GM06990 (cell line): ENCODE results near the gene VAT1L.

Source experiments
- DNase-seq: peaks from one replicate; pipeline ENCODE4 v3.0.0-alpha.2; 2011; ENCODE audit not compliant: insufficient read length; ENCODE audit errors: extremely low read depth
- H3K27me3 ChIP-seq: replicated peaks from 2 replicates; pipeline ENCODE4 v1.6.0; 2011; ENCODE audit warnings: low read length; ENCODE audit not compliant: control insufficient read depth, insufficient read depth
- H3K36me3 ChIP-seq: 2 replicates; pipeline ENCODE4 v1.5.1; 2011; ENCODE audit warnings: low read length; ENCODE audit not compliant: control insufficient read depth, insufficient read depth
- H3K4me3 ChIP-seq: replicated peaks from 2 replicates; pipeline ENCODE4 v1.5.1; 2011; ENCODE audit warnings: low read depth, mild to moderate bottlenecking, control low read depth, low read length
- TF ChIP-seq, protein P1 (sequence below): IDR thresholded peaks from 2 replicates; pipeline ENCODE4 v1.5.1; 2011; ENCODE audit warnings: low read length, control low read depth, mild to moderate bottlenecking, inconsistent platforms; ENCODE audit not compliant: insufficient read depth, poor library complexity, severe bottlenecking

The VAT1L gene

DNA sequence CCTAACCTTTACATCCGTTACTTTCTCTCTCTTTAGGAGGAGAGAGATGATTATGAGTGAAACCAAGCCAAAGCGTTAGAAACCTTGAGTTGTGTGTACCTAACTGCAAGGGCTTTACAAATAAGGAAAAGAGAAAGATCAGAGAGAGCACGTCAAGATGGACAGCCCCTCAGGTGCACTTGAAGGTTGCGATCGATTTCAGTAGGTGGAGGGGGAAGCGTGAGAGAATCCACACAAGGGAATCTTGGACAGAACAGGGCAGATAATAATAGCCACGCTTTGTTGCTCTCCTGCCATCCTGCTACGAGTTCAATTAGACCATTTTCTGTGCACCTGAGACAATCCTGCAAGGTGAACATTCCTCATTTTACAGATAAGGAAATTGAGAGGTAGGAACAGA, 78.4 kb downstream of the VAT1L start:
- TF ChIP-seq, protein P1, sequence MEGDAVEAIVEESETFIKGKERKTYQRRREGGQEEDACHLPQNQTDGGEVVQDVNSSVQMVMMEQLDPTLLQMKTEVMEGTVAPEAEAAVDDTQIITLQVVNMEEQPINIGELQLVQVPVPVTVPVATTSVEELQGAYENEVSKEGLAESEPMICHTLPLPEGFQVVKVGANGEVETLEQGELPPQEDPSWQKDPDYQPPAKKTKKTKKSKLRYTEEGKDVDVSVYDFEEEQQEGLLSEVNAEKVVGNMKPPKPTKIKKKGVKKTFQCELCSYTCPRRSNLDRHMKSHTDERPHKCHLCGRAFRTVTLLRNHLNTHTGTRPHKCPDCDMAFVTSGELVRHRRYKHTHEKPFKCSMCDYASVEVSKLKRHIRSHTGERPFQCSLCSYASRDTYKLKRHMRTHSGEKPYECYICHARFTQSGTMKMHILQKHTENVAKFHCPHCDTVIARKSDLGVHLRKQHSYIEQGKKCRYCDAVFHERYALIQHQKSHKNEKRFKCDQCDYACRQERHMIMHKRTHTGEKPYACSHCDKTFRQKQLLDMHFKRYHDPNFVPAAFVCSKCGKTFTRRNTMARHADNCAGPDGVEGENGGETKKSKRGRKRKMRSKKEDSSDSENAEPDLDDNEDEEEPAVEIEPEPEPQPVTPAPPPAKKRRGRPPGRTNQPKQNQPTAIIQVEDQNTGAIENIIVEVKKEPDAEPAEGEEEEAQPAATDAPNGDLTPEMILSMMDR: no peak
- no peaks in the 10 kb centered on the region for H3K36me3 ChIP-seq
- no peak overlapping the region for H3K4me3 ChIP-seq
- DNase-seq: no peak
- no peaks in the 10 kb centered on the region for H3K27me3 ChIP-seq

DNA sequence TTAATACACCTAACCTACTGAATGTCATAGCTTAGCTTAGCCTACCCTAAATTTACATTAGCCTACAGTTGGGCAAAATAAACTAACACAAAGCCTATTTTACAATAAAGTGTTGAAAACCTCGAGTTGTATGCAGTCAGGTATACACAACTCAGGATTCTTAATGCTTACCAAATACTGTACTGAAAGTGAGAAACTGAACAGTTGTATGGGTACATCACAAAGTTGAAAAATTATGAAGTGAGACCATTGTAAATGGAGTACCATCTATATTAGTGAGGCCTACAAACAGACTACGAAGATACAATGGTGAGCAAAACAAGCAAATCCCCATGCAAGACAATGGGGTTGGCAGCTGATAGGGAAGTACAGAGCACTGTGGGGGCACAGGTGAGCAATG, 79.7 kb downstream of the VAT1L start:
- Histone ChIP-seq H3K4me3 (no peak overlapping the region), H3K27me3 (no peaks in the 10 kb centered on the region; the same call in 1 of the 2 replicates), H3K36me3 (no peaks in the 10 kb centered on the region)
- TF ChIP-seq, protein P1: no peak
- peak; percentile 10 for DNase-seq

DNA sequence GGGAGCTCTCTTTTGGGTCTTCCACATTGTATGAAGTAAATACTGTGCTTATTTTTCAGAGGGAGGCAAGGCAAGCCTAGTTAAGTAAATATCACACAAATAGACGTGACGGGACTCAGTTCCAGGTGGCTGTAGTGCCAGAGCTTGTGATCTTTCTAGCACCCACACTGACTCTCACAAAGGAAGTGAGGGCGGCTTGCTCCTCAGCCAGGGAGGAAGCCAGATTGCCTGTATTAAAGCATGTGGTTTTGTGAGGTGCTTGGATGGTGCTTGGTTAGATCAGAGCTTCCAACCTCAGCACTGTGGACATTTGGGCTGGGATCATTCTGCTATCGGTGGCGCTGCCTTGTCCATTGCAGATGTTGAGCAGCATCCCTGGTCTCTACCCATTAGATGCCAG, 80.1 kb downstream of the VAT1L start:
- peak; percentile 11 for DNase-seq
- Histone ChIP-seq H3K27me3 (no peaks in the 10 kb centered on the region; the same call in 1 of the 2 replicates), H3K4me3 (no peak overlapping the region), H3K36me3 (no peaks in the 10 kb centered on the region)
- TF ChIP-seq, protein P1: no peak

DNA sequence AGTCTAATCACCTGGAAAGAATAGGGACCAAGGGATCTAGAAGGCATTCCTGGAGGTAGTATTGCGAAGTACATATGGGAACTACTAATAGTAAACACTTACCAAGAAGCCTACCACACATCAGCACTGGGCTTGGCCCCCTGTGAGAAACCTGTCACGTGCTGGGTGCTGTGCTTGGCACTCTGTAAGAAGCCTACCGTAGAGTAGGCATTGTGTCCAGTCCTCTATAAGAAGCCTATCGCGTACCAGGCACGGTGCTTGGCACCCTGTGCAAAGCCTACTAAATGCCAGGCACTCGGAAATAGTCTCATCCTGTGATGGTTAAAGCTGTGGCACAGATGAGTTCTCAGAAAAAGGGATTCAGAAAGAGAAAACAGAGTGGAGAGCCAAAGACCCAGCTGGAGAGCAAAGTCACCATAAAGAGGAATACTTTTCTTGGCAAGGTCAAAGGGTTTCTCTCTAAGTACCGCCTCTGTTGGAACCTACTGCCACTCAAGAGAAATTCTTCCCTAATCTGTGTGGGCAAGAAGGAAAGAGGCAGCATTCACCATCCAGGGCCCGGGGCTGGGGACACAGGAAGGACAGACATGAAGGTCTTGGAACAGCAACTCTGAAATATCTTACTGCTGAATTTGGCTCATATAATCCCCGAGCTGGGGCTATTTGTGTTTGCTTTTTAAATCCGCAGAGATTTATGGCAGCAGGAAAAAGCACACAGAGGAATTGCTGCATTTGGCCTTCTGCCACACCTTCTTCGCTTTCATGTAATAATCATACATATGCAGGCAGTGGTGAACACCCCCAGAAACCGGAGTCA, 81.8 kb downstream of the VAT1L start:
- no peak for DNase-seq
- H3K36me3 ChIP-seq: no peaks in the 10 kb centered on the region
- no peaks in the 10 kb centered on the region; the same call in none of the 2 replicates for H3K27me3 ChIP-seq
- TF ChIP-seq, protein P1: no peak
- H3K4me3 ChIP-seq: no peak overlapping the region

DNA sequence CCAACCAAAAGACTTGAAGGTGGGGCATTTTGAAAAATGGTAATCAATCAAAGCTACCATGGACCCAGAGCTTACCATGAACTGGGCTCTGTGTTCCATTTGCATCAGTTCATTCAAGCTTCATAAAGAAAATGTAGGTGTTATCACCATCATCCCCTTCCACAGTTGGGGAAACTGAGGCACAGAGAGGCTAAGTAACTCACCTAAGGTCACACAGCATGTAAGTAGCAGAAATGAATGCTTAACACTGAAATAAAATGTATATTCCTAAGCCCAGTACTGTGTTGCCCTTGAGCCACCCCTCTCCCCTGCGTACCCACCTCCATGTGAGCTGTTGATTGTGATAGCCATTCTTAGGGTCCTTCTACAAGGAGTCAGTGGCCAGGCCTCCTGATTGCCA, 83.6 kb downstream of the VAT1L start:
- TF ChIP-seq, protein P1: no peak
- no peaks in the 10 kb centered on the region for H3K36me3 ChIP-seq

DNA sequence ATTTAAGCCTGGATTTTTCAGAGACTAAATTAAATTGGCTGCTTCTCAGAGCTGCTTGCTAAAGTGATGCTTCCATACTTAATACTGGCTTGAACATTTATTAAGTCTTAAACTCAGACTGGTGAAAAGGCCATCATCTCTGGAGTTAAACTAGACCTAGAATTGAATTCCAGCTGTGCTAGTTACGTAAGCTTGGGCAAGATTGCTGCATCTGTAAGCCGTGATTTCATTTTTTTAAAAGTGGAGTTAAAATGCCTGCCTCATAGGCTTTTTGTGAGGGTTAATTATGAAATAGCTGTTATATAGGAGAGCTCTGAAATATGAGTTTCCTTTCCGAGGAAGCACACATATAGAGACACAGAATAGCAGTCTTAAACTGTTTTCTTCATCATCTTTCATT, 84.7 kb downstream of the VAT1L start:
- TF ChIP-seq, protein P1: no peak
- Histone ChIP-seq H3K4me3 (no peak overlapping the region), H3K27me3 (no peaks in the 10 kb centered on the region; the same call in none of the 2 replicates), H3K36me3 (no peaks in the 10 kb centered on the region)
- DNase-seq: no peak

More for the DNA sequence above, 83.6 kb downstream of the VAT1L start:
- Histone ChIP-seq H3K27me3 (no peaks in the 10 kb centered on the region; the same call in none of the 2 replicates), H3K4me3 (no peak overlapping the region)
- DNase-seq: no peak
